Gastrocnemius medialis (tissue), 4 donors: ENCODE measurements around the gene CDK14. TPM values are rescaled to one million over a fixed set of nuclear protein-coding genes. Genes with fewer than 3 reads are reported as not detected.
A peak's percentile ranks its signal among the peaks of the same experiment; 100 is the strongest.

Experiments
- ATAC-seq, 2 donors: fragments of 150-250 bp; one replicate each; pipeline ENCODE4 v1.9.1; 2016
- DNase-seq, 2 donors: peaks; one replicate each; pipeline ENCODE4 v3.0.0-alpha.2; 2019
- H3K27ac ChIP-seq, 4 donors: fragments of 200-600 bp; sonication (generic); 1 replicate in 1 of 4; 2 replicates in 3 of 4; pipeline ENCODE4 v1.5.1; 2016 to 2018; ENCODE audit warnings: mild to moderate bottlenecking in 2 of 4, moderate library complexity in 1 of 4
- H3K27me3 ChIP-seq, 3 donors: fragments of 200-600 bp; sonication (generic) in 2 of 3; 1 replicate in 1 of 3; 2 replicates in 2 of 3; pipeline versions ENCODE4 v1.5.1 to v1.6.0; 2016 to 2019; ENCODE audit warnings: mild to moderate bottlenecking in 1 of 3, moderate library complexity in 1 of 3
- H3K36me3 ChIP-seq, 2 donors: fragments of 200-600 bp; sonication (generic) in 1 of 2; one replicate each; pipeline ENCODE4 v1.5.1; 2017 to 2018
- H3K4me1 ChIP-seq, 2 donors: fragments of 200-600 bp; sonication (generic) in 1 of 2; one replicate each; pipeline ENCODE4 v1.5.1; 2016 to 2017; ENCODE audit warnings: mild to moderate bottlenecking in 2 of 2
- H3K4me3 ChIP-seq, 4 donors: fragments of 200-600 bp; sonication (generic) in 3 of 4; 1 replicate in 1 of 4; 2 replicates in 3 of 4; pipeline ENCODE4 v1.5.1; 2016 to 2019; ENCODE audit warnings: mild to moderate bottlenecking in 2 of 4
- H3K9me3 ChIP-seq, 3 donors: fragments of 200-600 bp; sonication (generic) in 2 of 3; 1 replicate in 1 of 3; 2 replicates in 2 of 3; pipeline ENCODE4 v1.5.1; 2016 to 2019
- POLR2A ChIP-seq, 2 donors: fragments of 450-650 bp; IDR thresholded peaks; one replicate each; pipeline ENCODE4 v1.6.1; 2017; ENCODE audit warnings: antibody characterized with exemption in 2 of 2, mild to moderate bottlenecking in 2 of 2, moderate library complexity in 2 of 2
- in situ Hi-C, 4 donors: fragments of 200-750 bp; cut with MboI; loops; one replicate each; pipeline versions ENCODE4 v1.15.0 to v1.8.0; 2017; ENCODE audit warnings: low sequenced_read_pairs in 4 of 4
- intact Hi-C: fragments of 100-400 bp; cut with DNase I; formaldehyde crosslinking; loops from one replicate; pipeline ENCODE4 v1.15.1; 2023; ENCODE audit warnings: low total_unique reads
- total RNA-seq, 4 donors: library from RNA; depleted of rRNA; stranded (reverse); fragments of >200 nt; gene quantifications; one replicate each; pipeline versions ENCODE4 v1.1.0 to v1.2.3, GENCODE V29; 2016
- TF ChIP-seq, protein P1 (sequence below), 5 experiments: fragments of 450-650 bp in 3 of 5; fragments of 200-600 bp in 2 of 5; sonication (generic) in 2 of 5; IDR thresholded peaks in 4 of 5; conservative IDR thresholded peaks in 1 of 5; 1 replicate in 4 of 5; 2 replicates in 1 of 5; pipeline ENCODE4 v1.5.1; 2016 to 2019; ENCODE audit warnings: antibody characterized with exemption in 5 of 5, mild to moderate bottlenecking in 3 of 5, moderate library complexity in 3 of 5

The CDK14 gene
- total RNA-seq, 4 donors from 2014 or later: 3.9 to 8.6 (median 7.3) TPM

DNA sequence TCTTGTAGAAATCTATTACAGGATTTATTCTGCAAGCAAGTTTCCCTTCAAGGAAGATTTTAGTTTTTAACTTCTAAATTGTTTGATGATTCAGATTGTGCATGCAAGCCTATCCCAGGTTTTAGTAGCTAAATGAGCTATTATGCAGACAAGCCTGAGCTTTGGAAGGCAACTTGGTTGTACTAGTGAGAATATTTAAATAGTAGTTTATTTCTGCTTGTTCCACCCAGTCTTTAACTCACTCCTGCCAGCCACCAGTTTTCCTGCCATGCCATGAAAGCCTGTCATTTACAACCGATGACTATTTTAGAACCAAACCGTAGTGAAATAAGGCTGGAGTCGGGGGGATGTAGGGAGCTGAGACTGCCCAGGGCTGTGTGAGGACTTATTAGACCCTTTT is 343.5 kb downstream of the CDK14 start:
- Histone ChIP-seq H3K36me3 (no peaks in the 10 kb centered on the region), H3K27ac (no peak overlapping the region), H3K4me3 (no peak overlapping the region), H3K27me3 (no peaks in the 10 kb centered on the region), H3K9me3 (no peaks in the 10 kb centered on the region), H3K4me1 (peaks cover 0 to 2% of the 10 kb centered on the region in 2 donors)
- intact Hi-C loops: no loop called here
- no peak for DNase-seq
- ATAC-seq: no peak
- in situ Hi-C loops: no loop called here
- TF ChIP-seq, protein P1, sequence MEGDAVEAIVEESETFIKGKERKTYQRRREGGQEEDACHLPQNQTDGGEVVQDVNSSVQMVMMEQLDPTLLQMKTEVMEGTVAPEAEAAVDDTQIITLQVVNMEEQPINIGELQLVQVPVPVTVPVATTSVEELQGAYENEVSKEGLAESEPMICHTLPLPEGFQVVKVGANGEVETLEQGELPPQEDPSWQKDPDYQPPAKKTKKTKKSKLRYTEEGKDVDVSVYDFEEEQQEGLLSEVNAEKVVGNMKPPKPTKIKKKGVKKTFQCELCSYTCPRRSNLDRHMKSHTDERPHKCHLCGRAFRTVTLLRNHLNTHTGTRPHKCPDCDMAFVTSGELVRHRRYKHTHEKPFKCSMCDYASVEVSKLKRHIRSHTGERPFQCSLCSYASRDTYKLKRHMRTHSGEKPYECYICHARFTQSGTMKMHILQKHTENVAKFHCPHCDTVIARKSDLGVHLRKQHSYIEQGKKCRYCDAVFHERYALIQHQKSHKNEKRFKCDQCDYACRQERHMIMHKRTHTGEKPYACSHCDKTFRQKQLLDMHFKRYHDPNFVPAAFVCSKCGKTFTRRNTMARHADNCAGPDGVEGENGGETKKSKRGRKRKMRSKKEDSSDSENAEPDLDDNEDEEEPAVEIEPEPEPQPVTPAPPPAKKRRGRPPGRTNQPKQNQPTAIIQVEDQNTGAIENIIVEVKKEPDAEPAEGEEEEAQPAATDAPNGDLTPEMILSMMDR (IDR thresholded peaks at IDR 0.05 in 4 of 5, conservative IDR thresholded peaks at IDR 0.05 in 1 of 5): no peak

DNA sequence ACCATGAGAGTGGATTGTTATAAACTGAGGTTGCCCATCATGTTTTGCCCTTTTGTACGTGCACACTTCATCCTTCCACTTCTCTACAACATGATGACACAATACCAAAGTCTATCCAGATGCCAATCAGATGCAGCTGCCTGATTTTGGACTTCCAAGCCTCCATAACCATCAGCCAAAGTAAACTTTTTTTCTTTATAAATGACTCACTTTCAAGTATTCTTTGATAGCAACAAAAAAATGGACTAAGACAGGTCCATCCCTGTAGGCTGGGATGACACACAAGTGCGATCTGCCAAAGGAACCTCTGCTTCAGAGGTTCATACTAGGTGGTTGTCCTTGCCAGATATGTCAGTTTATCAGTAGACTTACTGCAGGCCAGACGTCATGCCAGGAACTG is 347.9 kb downstream of the CDK14 start:
- Histone ChIP-seq H3K9me3 (no peaks in the 10 kb centered on the region), H3K4me3 (no peak overlapping the region), H3K27me3 (no peaks in the 10 kb centered on the region), H3K27ac (no peak overlapping the region), H3K36me3 (no peaks in the 10 kb centered on the region), H3K4me1 (peaks cover 0 to 3% of the 10 kb centered on the region in 2 donors)
- no peak for DNase-seq
- no peak for TF ChIP-seq POLR2A (IDR thresholded peaks at IDR 0.05)
- TF ChIP-seq, protein P1 (IDR thresholded peaks at IDR 0.05 in 4 of 5, conservative IDR thresholded peaks at IDR 0.05 in 1 of 5): no peak
- no peak for ATAC-seq
- in situ Hi-C loops: no loop called here
- intact Hi-C loops: no loop called here

DNA sequence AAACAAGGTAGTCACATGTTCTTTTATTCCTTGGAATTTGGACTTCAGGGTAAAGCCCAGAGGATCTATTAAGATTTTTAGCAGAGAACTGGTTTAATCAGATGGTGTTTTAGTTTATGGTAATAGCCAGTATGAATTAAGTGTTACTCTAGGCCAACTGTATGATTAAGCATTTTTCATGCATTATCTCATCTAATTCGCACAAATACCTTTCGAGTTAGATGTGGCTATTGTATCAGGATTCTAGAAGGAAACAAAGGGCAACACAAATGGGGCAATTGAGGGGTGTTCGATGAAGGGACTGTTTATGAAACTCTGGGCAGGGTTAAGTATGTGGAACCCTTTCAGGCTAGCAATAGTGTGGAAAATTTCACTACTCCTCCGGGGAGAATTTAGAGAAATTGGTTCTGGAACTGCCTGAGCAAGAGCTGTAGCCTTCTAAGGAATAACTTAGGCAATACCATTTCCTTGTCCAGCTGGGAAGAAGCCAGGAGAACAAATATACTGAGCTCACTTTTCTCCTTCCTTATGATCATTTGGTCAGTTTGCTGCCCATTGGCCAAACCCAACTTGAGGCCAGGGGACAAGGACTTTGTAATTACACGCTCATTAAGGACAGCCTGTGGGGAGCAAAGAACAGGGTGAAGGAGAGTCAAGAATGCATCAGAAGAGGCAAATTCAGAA is 349.1 kb downstream of the CDK14 start:
- no peaks in the 10 kb centered on the region for H3K36me3 ChIP-seq
- ATAC-seq (peak; percentile 45 to 55), DNase-seq (no peak)
- in situ Hi-C loops (no loop called here), intact Hi-C loops (no loop called here)
- H3K27me3 ChIP-seq: no peaks in the 10 kb centered on the region
- H3K4me1 ChIP-seq: peaks cover 0 to 3% of the 10 kb centered on the region in 2 donors
- no peak for TF ChIP-seq POLR2A (IDR thresholded peaks at IDR 0.05)
- TF ChIP-seq, protein P1 (IDR thresholded peaks at IDR 0.05 in 4 of 5, conservative IDR thresholded peaks at IDR 0.05 in 1 of 5): no peak
- no peak overlapping the region for H3K4me3 ChIP-seq
- H3K27ac ChIP-seq: no peak overlapping the region
- H3K9me3 ChIP-seq: no peaks in the 10 kb centered on the region

DNA sequence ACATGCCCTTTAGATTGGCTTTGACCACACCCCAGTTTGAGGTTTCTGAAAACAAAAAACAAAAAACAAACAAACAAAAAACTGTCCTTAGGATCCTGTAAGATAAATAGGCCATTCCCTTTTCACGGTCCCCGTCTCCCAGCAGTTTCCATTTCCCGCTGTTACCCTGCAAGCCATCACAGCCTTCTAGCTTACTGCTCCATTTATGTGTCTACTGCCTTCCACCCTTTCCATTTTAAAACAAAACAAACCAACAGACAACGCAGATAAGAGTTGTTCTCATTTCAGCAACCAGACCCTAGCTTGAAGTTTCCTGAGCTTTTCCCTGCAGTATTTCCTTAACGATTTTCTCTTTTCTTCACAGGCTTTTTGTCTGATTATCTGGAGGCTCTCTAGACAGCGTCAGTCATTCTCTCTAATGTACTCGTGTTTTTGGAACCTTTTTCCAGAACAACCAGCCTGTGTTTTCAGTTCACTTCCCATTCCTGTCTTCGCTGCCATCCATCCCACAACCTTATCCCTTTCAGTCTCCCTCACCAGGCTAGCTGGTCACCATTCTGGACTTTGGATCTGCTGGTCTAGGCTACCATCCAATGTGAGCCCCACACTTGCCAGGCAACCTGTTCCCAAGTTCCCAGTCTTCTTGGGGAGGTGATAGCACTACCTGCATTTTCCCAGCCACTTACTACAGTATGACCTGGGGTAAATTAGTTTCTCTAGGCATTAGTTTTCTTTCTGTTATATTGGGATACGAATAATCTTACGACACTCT is 350.8 kb downstream of the CDK14 start:
- DNase-seq (no peak), ATAC-seq (no peak)
- H3K9me3 ChIP-seq: no peaks in the 10 kb centered on the region
- no peaks in the 10 kb centered on the region for H3K36me3 ChIP-seq
- H3K4me1 ChIP-seq: peaks cover 0 to 3% of the 10 kb centered on the region in 2 donors
- in situ Hi-C loops (no loop called here), intact Hi-C loops (no loop called here)
- TF ChIP-seq, protein P1 (IDR thresholded peaks at IDR 0.05 in 4 of 5, conservative IDR thresholded peaks at IDR 0.05 in 1 of 5): no peak
- no peak for TF ChIP-seq POLR2A (IDR thresholded peaks at IDR 0.05)
- H3K4me3 ChIP-seq: no peak overlapping the region
- H3K27me3 ChIP-seq: no peaks in the 10 kb centered on the region
- H3K27ac ChIP-seq: no peak overlapping the region
